Measurements from ENCODE around the gene CTTNBP2. TPM values are rescaled to one million over a fixed set of nuclear protein-coding genes. Genes with fewer than 3 reads are reported as not detected.

The CTTNBP2 gene
- total and polyA plus RNA-seq, 2 of the 4 experiments (the other 2 are of a cell fraction), result 6.6 to 11.3 TPM

DNA sequence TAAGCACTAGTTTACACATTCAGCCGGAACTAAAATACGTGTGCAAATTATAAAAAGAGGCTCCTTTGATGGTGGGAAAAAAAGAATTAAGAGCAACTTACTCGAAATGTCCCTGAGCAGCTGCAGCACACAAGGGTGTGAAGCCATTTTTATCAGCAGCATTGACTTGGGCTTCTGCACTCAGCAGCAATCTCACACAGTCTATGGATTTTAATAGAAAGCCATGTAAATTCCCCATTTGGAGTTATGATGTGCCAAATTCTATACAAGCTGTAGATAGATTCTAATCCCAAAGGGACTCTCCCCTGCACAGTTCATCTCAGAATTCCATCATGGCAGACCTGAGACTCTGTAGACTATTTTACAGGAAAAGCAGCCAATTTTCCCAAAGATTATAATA lies 90.5 kb downstream of the CTTNBP2 start:
- no peaks in the 10 kb centered on the region; a peak in 1 of 4 replicates for H3K79me1 ChIP-seq (ENCODE audit: low read depth in 1 of 2, low read length in 2 of 2)
- DNase-seq, result no peak
- no peak overlapping the region for H3K27ac ChIP-seq (ENCODE audit: insufficient read depth, low read length)

More for the DNA sequence above, 90.5 kb downstream of the CTTNBP2 start:
- Histone ChIP-seq H2BK120ac (ENCODE audit: low read depth, low read length) (no peak overlapping the region), H3K4me2 (ENCODE audit: low read depth, low read length) (no peak overlapping the region), H2BK5ac (ENCODE audit: low read depth, low read length, poor library complexity, severe bottlenecking) (no peak overlapping the region), H3K4ac (ENCODE audit: low read depth, low read length) (no peak overlapping the region), H3K23ac (ENCODE audit: low read depth, low read length) (no peak overlapping the region), H4K20me1 (ENCODE audit: insufficient read depth, low read length) (no peaks in the 10 kb centered on the region), H3K36me3 (ENCODE audit: control insufficient read depth, insufficient read depth, low read length) (no peaks in the 10 kb centered on the region), H3K4me3 (ENCODE audit: insufficient read depth, low read depth, low read length) (no peak overlapping the region), H3K9me3 (ENCODE audit: control insufficient read depth, insufficient read depth, low read length) (no peaks in the 10 kb centered on the region), H2BK15ac (ENCODE audit: low read depth, low read length) (no peak overlapping the region), H3K4me1 (ENCODE audit: control insufficient read depth, insufficient read depth, low read length) (no peaks in the 10 kb centered on the region; the same call in 1 of the 2 replicates), H4K5ac (ENCODE audit: low read depth, low read length) (no peak overlapping the region), H2BK20ac (ENCODE audit: low read depth, low read length) (no peak overlapping the region), H3K56ac (ENCODE audit: extremely low read depth, insufficient read depth, low read length) (no peak overlapping the region), H2AK9ac (replicated peaks; ENCODE audit: low read depth, low read length, poor library complexity) (no peak overlapping the region), H4K91ac (ENCODE audit: insufficient read depth, low read depth, low read length) (no peak overlapping the region), H3K18ac (ENCODE audit: low read depth, low read length) (no peak overlapping the region), H2AK5ac (ENCODE audit: low read depth, low read length) (no peak overlapping the region), H3K9me1 (ENCODE audit: insufficient read depth, low read length) (peaks cover 2% of the 10 kb centered on the region; the same call in 1 of the 2 replicates), H3K27me3 (ENCODE audit: control insufficient read depth, insufficient read depth, low read length) (no peaks in the 10 kb centered on the region), H3K9ac (ENCODE audit: low read depth, low read length) (no peak overlapping the region), H4K8ac (ENCODE audit: low read depth in 2 of 2, low read length in 2 of 2) (no peak overlapping the region), H2AFZ (replicated peaks; ENCODE audit: low read length, poor library complexity) (no peak overlapping the region), H3K14ac (replicated peaks; ENCODE audit: low read depth, low read length) (no peak overlapping the region)
- in situ Hi-C loops (cut with MboI; ENCODE audit: low sequenced_read_pairs), result no loop called here
- WGBS, 2 experiments (ENCODE audit: extremely low coverage in 2 of 2, insufficient read length in 1 of 2), result no CpG with 5 or more reads among the region's 3 CpGs
- TF ChIP-seq POLR2A (IDR thresholded peaks at IDR 0.05; ENCODE audit: low read depth, low read length), result no peak
- POLR2A ChIA-PET (ENCODE audit: unreplicated experiment), result no interaction called here
- CTCF ChIA-PET, result no interaction called here
- ATAC-seq (ENCODE audit: low read depth), result no peak
- dilution Hi-C loops (cut with HindIII; ENCODE audit: low sequenced_read_pairs, unreplicated experiment), result no loop called here
- intact Hi-C loops (cut with micrococcal nuclease), result no loop called here
- BruUV-seq (replicated peaks), result no TSS peak
